K562 (cell line): ENCODE measurements around the gene ANKRD13B. TPM values are rescaled to one million over a fixed set of nuclear protein-coding genes. Genes with fewer than 3 reads are reported as not detected.

Experiments
- BHLHE40 ChIP-seq: IDR thresholded peaks from 2 replicates; pipeline ENCODE4 v1.6.1; 2011; ENCODE audit warnings: low read length, improper control_type of control experiment
- CREBBP ChIP-seq: IDR thresholded peaks from one replicate; pipeline ENCODE4 v1.6.1; 2012; ENCODE audit warnings: low read depth, mild to moderate bottlenecking, control low read depth, inconsistent platforms, low read length
- ELF2 ChIP-seq: fragments of 250-450 bp; sonication (Bioruptor Pico); IDR thresholded peaks from 2 replicates; pipeline ENCODE4 v1.5.0; 2021; ENCODE audit warnings: mild to moderate bottlenecking
- FOS ChIP-seq: IDR thresholded peaks from 3 replicates; pipeline ENCODE4 v1.6.1; 2011; ENCODE audit not compliant: insufficient read length; ENCODE audit errors: extremely low read depth
- FOXJ3 ChIP-seq: sonication (generic); formaldehyde crosslinking; IDR thresholded peaks from 2 replicates; pipeline ENCODE4 v1.4.0; 2020; ENCODE audit warnings: mild to moderate bottlenecking, missing genetic modification reagents
- GABPB1 ChIP-seq: sonication (generic); formaldehyde crosslinking; IDR thresholded peaks from 2 replicates; pipeline ENCODE4 v1.8.0; 2022; ENCODE audit warnings: mild to moderate bottlenecking, missing genetic modification reagents
- HDAC2 ChIP-seq: fragments of 450-650 bp; IDR thresholded peaks from 2 replicates; pipeline ENCODE4 v1.6.1; 2016; ENCODE audit warnings: mild to moderate bottlenecking
- MAFG ChIP-seq: fragments of 450-650 bp; conservative IDR thresholded peaks from 2 replicates; pipeline ENCODE4 v1.6.1; 2016; ENCODE audit warnings: missing genetic modification characterization, missing compliant biosample characterization
- RCOR1 ChIP-seq, 2 experiments: IDR thresholded peaks; 2 replicates each; pipeline ENCODE4 v1.6.1; 2012; ENCODE audit warnings: low read depth in 2 of 2, low read length in 2 of 2, borderline replicate concordance in 1 of 2, improper control_type of control experiment in 1 of 2
- SMAD3 ChIP-seq: fragments of 450-650 bp; formaldehyde crosslinking; conservative IDR thresholded peaks from 2 replicates; pipeline ENCODE4 v1.4.0; 2020; ENCODE audit warnings: mild to moderate bottlenecking
- SMARCE1 ChIP-seq: fragments of 450-650 bp; IDR thresholded peaks from 2 replicates; pipeline ENCODE4 v1.7.1; 2016; ENCODE audit warnings: mild to moderate bottlenecking
- TAF1 ChIP-seq: IDR thresholded peaks from 2 replicates; pipeline ENCODE4 v1.6.1; 2011; ENCODE audit warnings: mild to moderate bottlenecking, low read length, moderate library complexity; ENCODE audit not compliant: insufficient read depth, control insufficient read depth, severe bottlenecking; ENCODE audit errors: extremely low read depth
- TBP ChIP-seq: optimal IDR thresholded peaks from 2 replicates; pipeline ENCODE3; 2011; ENCODE audit warnings: low read depth, low read length, improper control_type of control experiment
- ZNF174 ChIP-seq: fragments of 250-450 bp; sonication (Bioruptor Pico); IDR thresholded peaks from 2 replicates; pipeline ENCODE4 v1.4.0; 2020; ENCODE audit warnings: mild to moderate bottlenecking
- ZNF311 ChIP-seq: fragments of 250-450 bp; sonication (Bioruptor Pico); IDR thresholded peaks from 2 replicates; pipeline ENCODE4 v1.4.0; 2020; ENCODE audit warnings: mild to moderate bottlenecking, moderate library complexity
- polyA plus RNA-seq, 8 experiments: library from polyadenylated mRNA; depleted of rRNA in 4 of 8; stranded (reverse) in 5 of 8; unstranded in 3 of 8; fragments of >200 nt; fragmentation: Nextera tagmentation in 2 of 8; fragmentation: Illumina TruSeq in 1 of 8; extraction: Ambion mirVana in 2 of 8; extraction: Trizol in 1 of 8; gene quantifications; 2 replicates each; pipeline versions ENCODE4 v1.2.1 to v1.2.3, GENCODE V29; 2011 to 2014; ENCODE audit warnings: inconsistent platforms in 1 of 8, missing spikeins in 1 of 8
- total RNA-seq, 7 experiments: library from RNA; depleted of rRNA in 6 of 7; stranded (reverse); fragments of >200 nt in 6 of 7; fragmentation: Illumina TruSeq in 2 of 7; extraction: Trizol in 2 of 7; gene quantifications; 2 replicates each; pipeline versions ENCODE4 v1.2.1 to v1.2.3, GENCODE V29; 2011 to 2021; ENCODE audit warnings: low replicate concordance in 1 of 7
- TF ChIP-seq, protein P1 (sequence below): sonication (generic); formaldehyde crosslinking; IDR thresholded peaks from 2 replicates; pipeline ENCODE4 v1.8.0; 2022; ENCODE audit warnings: mild to moderate bottlenecking, missing genetic modification reagents, borderline replicate concordance
- TF ChIP-seq, protein P2 (sequence below): sonication (generic); IDR thresholded peaks from 2 replicates; pipeline ENCODE4 v1.6.1; 2016
- TF ChIP-seq, protein P3 (sequence below): fragments of 250-450 bp; sonication (Bioruptor Pico); IDR thresholded peaks from 2 replicates; pipeline ENCODE4 v1.9.0; 2021; ENCODE audit warnings: mild to moderate bottlenecking
- TF ChIP-seq, protein P4 (sequence below), 2 experiments: IDR thresholded peaks; 2 replicates each; pipeline ENCODE4 v1.6.1; 2012; ENCODE audit warnings: improper control_type of control experiment in 2 of 2, low read depth in 2 of 2, low read length in 2 of 2, borderline replicate concordance in 1 of 2
- TF ChIP-seq, protein P5 (sequence below): fragments of 200-800 bp; sonication (Bioruptor generic); IDR thresholded peaks from 2 replicates; pipeline ENCODE4 v1.6.1; 2017; ENCODE audit warnings: missing genetic modification characterization, missing compliant biosample characterization

The ANKRD13B gene
- total and polyA plus RNA-seq, 9 of the 15 experiments (the other 6 are each of a cell fraction or from before 2014, with no cell fraction given), result 0.15 to 28.1 (median 4.6) TPM

DNA sequence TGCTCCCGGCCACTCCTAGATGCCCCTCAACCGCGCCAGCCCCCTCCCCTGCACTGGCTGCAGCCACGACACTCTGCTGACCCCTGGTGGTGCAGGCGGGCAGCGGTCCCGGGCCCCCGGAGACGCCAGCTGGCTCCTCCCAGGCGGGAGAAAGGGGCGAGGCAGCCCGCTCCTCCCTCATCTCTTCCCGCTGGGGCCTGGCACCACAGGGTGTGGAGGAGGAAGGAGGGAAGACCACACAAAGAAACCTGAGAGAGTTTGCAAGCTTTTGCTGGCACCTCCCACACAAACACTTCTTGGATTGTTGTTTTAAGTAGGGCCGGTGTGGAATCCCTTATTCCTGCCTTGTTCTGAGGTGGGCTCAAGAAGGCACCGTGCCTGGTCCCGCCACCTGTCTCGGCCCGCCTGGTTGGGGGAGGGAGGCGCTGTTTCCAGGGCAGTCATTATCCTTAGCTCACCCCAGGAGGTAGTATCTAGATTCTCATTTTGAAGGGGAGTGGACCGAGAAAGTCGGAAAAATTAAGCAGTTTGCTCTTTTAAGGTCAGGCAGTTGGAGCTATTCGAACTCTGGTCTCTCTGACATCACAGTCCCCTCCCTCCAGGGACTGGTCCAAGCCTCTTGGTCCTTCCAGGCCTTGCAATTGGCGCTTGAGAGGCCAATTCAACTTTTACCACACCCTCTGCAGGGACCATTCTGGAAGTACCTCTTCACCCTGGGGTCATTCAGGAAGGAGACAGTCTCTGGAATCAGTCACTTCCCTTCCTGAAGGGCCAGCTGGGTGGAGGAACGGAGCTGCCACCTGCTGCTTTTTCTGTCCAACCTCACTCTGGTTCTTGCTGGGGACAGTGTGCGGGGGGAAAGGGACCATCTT, 959 bp upstream of the ANKRD13B start (continued):
- TF ChIP-seq, protein P1, sequence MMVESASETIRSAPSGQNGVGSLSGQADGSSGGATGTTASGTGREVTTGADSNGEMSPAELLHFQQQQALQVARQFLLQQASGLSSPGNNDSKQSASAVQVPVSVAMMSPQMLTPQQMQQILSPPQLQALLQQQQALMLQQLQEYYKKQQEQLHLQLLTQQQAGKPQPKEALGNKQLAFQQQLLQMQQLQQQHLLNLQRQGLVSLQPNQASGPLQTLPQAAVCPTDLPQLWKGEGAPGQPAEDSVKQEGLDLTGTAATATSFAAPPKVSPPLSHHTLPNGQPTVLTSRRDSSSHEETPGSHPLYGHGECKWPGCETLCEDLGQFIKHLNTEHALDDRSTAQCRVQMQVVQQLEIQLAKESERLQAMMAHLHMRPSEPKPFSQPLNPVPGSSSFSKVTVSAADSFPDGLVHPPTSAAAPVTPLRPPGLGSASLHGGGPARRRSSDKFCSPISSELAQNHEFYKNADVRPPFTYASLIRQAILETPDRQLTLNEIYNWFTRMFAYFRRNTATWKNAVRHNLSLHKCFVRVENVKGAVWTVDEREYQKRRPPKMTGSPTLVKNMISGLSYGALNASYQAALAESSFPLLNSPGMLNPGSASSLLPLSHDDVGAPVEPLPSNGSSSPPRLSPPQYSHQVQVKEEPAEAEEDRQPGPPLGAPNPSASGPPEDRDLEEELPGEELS, result no peak
- no peak for TF ChIP-seq ZNF174 (CRISPR knock-in tag)
- TF ChIP-seq, protein P2, sequence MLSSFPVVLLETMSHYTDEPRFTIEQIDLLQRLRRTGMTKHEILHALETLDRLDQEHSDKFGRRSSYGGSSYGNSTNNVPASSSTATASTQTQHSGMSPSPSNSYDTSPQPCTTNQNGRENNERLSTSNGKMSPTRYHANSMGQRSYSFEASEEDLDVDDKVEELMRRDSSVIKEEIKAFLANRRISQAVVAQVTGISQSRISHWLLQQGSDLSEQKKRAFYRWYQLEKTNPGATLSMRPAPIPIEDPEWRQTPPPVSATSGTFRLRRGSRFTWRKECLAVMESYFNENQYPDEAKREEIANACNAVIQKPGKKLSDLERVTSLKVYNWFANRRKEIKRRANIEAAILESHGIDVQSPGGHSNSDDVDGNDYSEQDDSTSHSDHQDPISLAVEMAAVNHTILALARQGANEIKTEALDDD, result no peak
- peak; percentile 58; the same call in 1 of the 2 replicates for TF ChIP-seq SMARCE1
- TF ChIP-seq, protein P3, sequence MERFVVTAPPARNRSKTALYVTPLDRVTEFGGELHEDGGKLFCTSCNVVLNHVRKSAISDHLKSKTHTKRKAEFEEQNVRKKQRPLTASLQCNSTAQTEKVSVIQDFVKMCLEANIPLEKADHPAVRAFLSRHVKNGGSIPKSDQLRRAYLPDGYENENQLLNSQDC, result no peak
- no peak for TF ChIP-seq CREBBP
- no peak for TF ChIP-seq TAF1
- TF ChIP-seq FOXJ3 (CRISPR knock-in tag), result no peak
- TF ChIP-seq SMAD3 (CRISPR knock-in tag), result 0 out of 2 replicates have a peak, but pooled peaks have one; percentile 54
- TF ChIP-seq ZNF311 (CRISPR knock-in tag), result no peak
- TF ChIP-seq, protein P4, sequence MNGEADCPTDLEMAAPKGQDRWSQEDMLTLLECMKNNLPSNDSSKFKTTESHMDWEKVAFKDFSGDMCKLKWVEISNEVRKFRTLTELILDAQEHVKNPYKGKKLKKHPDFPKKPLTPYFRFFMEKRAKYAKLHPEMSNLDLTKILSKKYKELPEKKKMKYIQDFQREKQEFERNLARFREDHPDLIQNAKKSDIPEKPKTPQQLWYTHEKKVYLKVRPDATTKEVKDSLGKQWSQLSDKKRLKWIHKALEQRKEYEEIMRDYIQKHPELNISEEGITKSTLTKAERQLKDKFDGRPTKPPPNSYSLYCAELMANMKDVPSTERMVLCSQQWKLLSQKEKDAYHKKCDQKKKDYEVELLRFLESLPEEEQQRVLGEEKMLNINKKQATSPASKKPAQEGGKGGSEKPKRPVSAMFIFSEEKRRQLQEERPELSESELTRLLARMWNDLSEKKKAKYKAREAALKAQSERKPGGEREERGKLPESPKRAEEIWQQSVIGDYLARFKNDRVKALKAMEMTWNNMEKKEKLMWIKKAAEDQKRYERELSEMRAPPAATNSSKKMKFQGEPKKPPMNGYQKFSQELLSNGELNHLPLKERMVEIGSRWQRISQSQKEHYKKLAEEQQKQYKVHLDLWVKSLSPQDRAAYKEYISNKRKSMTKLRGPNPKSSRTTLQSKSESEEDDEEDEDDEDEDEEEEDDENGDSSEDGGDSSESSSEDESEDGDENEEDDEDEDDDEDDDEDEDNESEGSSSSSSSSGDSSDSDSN (IDR thresholded peaks at IDR 0.05; ENCODE audit: borderline replicate concordance in 1 of 2, low read depth in 2 of 2, low read length in 2 of 2), result no peak
- no peak for TF ChIP-seq FOS
- TF ChIP-seq, protein P5, sequence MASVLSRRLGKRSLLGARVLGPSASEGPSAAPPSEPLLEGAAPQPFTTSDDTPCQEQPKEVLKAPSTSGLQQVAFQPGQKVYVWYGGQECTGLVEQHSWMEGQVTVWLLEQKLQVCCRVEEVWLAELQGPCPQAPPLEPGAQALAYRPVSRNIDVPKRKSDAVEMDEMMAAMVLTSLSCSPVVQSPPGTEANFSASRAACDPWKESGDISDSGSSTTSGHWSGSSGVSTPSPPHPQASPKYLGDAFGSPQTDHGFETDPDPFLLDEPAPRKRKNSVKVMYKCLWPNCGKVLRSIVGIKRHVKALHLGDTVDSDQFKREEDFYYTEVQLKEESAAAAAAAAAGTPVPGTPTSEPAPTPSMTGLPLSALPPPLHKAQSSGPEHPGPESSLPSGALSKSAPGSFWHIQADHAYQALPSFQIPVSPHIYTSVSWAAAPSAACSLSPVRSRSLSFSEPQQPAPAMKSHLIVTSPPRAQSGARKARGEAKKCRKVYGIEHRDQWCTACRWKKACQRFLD, result no peak
- TF ChIP-seq MAFG, result no peak
- no peak; the same call in 1 of the 2 replicates for TF ChIP-seq HDAC2
- no peak for TF ChIP-seq ELF2 (CRISPR knock-in tag)
- TF ChIP-seq RCOR1 (IDR thresholded peaks at IDR 0.05; ENCODE audit: borderline replicate concordance in 1 of 2, low read depth in 2 of 2, low read length in 2 of 2), result peak in 1 of 2 experiments; percentile 38; a peak in 2 of 4 replicates
- no peak for TF ChIP-seq GABPB1 (CRISPR knock-in tag)
- no peak for TF ChIP-seq TBP
- TF ChIP-seq BHLHE40, result 0 out of 2 replicates have a peak, but pooled peaks have one; percentile 16
